Left renal cortex interstitium (tissue), 4 donors: Measurements from ENCODE around the gene SPDYE11. TPM values are rescaled to one million over a fixed set of nuclear protein-coding genes. Genes with fewer than 3 reads are reported as not detected.
"Not testable (repeated sequence)": the region's sequence is repeated elsewhere in the genome, so short reads cannot be mapped to it uniquely, and the experiment has no call there.

Experiments used
- DNase-seq, 4 donors: peaks; one replicate each; pipeline ENCODE4 v3.0.0-alpha.2; 2013; ENCODE audit warnings: low read depth in 4 of 4, low spot score in 2 of 4, missing footprints in 1 of 4
- polyA plus RNA-seq, 4 donors: library from polyadenylated mRNA; unstranded; fragments of 120-200 nt; gene quantifications; one replicate each; pipeline ENCODE4 v1.2.1, GENCODE V29; 2013; ENCODE audit not compliant: insufficient read length in 4 of 4

SPDYE11 gene
- 1 to 10 TPM in 2 of 4 donors, under 1 TPM in 2; 0.13 to 1.3 (median 0.66) TPM for polyA plus RNA-seq

- not testable (repeated sequence) for DNase-seq
These were observed at the start of gene SPDYE11 for GRCh38 chr7:73057811-73058210. Gene SPDYE11 (minus strand): TSS chr7:73057911. CDS start chr7:73056111, 1,800 bp downstream.

GRCh38 chr7:73085938-73086337, 28.2 kb upstream of the SPDYE11 start, which contains the start of gene SPDYE9:
Gene SPDYE9 (minus strand): TSS chr7:73086038. CDS start chr7:73084238, 1,800 bp downstream.
- DNase-seq, result not testable (repeated sequence)

- not testable (repeated sequence) for DNase-seq
These were observed 28.0 kb downstream of the SPDYE11 start, which contains the start of gene SPDYE8 for GRCh38 chr7:73029666-73030065. Gene SPDYE8 (minus strand): TSS chr7:73029766. CDS start chr7:73027966, 1,800 bp downstream.

- not testable (repeated sequence) for DNase-seq
These were observed 51.2 kb downstream of the SPDYE11 start for GRCh38 chr7:73006491-73006890.

- peak in 3 of 4 donors; percentile 65 to 82 (median 70) for DNase-seq
These were observed 51.8 kb downstream of the SPDYE11 start for GRCh38 chr7:73005693-73006447.

GRCh38 chr7:73005356-73005692, 52.4 kb downstream of the SPDYE11 start:
- DNase-seq, result not testable (repeated sequence)

- not testable (repeated sequence) for DNase-seq
These were observed 59.7 kb downstream of the SPDYE11 start for GRCh38 chr7:72997887-72998468.

Other genes starting within 250 kb of the SPDYE11 start
- 1 to 10 TPM; 2.5 to 8.1 (median 3.7) TPM for gene TYW1B, start 229.7 kb downstream of the SPDYE11 start, polyA plus RNA-seq
- gene POM121, start 132.8 kb downstream of the SPDYE11 start, polyA plus RNA-seq, result 10 to 100 TPM; 32.0 to 58.9 (median 44.9) TPM
- gene TRIM74, start 88.4 kb downstream of the SPDYE11 start, polyA plus RNA-seq, result 1 to 10 TPM in 2 of 4 donors, under 1 TPM in 2; 0.59 to 3.5 (median 1.6) TPM
- 1 to 10 TPM in 1 of 4 donors, under 1 TPM in 3; 0.13 to 1.0 (median 0.60) TPM for gene SPDYE8, start 28.1 kb downstream of the SPDYE11 start, polyA plus RNA-seq
- gene SPDYE9, start 28.1 kb upstream of the SPDYE11 start, polyA plus RNA-seq, result 1 to 10 TPM in 2 of 4 donors, under 1 TPM in 2; 0.13 to 1.2 (median 0.66) TPM